GM19395 (cell line): ENCODE measurements around the gene KLK11.

Experiments
- ATAC-seq: cut with Tn5 transposase; IDR thresholded peaks from one replicate; pipeline ENCODE4 v1.9.1; 2021; ENCODE audit warnings: mild to moderate bottlenecking, moderate library complexity; ENCODE audit not compliant: unreplicated experiment

KLK11 gene

GRCh38 chr19:50974702-50975556, 51.5 kb downstream of the KLK11 start:
- ATAC-seq, result no peak

GRCh38 chr19:50972795-50973376, 53.5 kb downstream of the KLK11 start:
- no peak for ATAC-seq
